SKM-1 treated with dmso at 0.1 percent for 144 hours (cell line): ENCODE measurements around the gene MYD88.
"Not testable (repeated sequence)": the region's sequence is repeated elsewhere in the genome, so short reads cannot be mapped to it uniquely, and the experiment has no call there.

ENCODE experiments used
- DNase-seq: peaks from one replicate; lab custom pipeline; 2025; ENCODE audit not compliant: unreplicated experiment; lab: John Stamatoyannopoulos, UW

MYD88 gene

GRCh38 chr3:38141173-38141951 lies 2.9 kb downstream of the MYD88 start:
- no peak for DNase-seq

DNA sequence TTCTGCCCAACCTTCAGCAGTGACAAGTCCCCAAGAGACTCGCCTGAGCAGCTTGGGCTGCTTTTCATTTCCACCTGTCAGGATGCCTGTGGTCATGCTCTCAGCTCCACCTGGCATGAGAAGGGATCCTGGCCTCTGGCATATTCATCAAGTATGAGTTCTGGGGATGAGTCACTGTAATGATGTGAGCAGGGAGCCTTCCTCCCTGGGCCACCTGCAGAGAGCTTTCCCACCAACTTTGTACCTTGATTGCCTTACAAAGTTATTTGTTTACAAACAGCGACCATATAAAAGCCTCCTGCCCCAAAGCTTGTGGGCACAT lies 3.5 kb downstream of the MYD88 start:
- no peak for DNase-seq

GRCh38 chr3:38142959-38143358 lies 4.5 kb downstream of the MYD88 start:
- no peak for DNase-seq

DNA sequence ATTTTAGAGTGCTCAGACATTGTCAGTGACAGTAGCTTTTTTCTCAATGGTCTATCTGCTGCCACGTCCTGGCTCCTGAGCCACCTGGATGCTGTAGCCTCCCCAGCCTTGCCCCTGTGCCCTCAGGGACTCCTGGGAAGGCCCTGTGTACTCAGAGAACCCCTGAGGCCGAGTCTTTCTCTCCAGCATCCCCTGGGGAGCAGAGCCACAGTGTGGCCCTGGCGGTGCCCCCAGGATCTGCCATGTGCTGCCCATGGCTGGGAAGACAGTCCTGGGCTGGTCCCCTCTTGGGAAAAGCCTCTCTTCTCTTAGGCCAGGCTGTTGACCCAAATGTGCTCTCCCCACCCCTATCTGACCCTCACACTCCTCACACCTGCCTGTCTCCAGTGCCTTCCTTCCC lies 5.0 kb downstream of the MYD88 start:
- no peak for DNase-seq

DNA sequence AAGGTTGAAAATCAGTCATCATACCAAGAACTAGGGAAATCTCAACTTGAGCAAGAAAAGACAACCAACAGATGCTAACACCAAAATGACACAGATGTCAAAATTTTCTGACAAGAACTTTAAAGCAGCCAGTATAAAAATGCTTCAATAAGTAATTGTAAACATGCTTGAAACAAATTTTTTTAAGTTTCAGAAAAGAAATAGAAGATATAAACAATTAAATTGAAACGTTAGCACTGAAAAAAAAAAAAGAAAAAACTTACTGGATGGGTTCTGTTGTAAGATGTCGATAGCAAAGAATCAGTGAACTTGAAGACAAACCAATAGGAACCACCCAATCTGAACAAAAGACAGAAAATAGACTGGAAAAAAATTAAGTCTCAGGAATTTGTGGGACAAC lies 8.0 kb downstream of the MYD88 start:
- no peak for DNase-seq

DNA sequence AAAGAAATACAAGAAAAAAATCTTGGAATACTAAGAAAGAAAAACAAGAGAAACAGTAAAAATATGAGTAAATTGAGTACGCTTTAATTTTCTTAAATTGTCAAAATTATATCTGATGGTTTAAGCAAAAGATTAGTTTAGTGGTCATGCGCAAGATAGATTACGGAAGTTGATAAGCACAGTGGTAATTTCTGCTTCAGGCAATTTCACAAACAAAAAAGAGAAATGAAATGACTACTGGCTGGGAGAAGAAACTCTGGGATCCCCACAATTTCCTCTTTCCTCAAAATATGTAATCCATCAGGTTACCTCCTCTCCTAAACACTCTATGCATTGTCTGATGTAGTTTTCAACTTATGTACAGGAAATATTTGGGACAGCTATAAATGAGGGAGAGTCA lies 9.0 kb downstream of the MYD88 start:
- DNase-seq = peak; percentile 83

DNA sequence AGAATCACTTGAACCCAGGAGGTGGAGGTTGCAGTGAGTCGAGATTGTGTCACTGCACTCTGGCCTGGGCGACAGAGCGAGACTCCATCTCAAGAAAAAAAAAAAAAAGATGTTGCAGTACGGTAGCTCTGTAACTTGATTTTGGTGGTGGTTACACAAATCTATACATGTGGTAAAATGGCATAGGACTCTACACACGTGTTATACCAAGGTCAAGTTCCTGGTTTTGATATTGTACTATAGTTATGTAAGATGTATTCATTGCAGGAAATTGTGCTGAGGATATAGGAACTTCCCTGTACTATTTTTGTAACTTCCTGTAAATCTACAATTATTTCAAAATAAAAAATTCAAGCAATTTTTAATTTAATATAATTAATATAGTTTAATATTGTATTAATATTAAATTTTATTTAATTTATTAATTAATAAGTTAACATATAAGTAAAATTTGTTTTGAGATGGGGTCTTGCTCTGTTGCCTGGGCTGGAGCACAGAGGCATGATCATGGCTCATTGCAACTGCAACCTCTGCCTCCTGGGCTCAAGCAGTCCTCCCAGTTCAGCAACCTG lies 9.9 kb downstream of the MYD88 start:
- DNase-seq = peak; percentile 94

- peak; percentile 78 for DNase-seq
Observed at GRCh38 chr3:38149708-38150107, 11.2 kb downstream of the MYD88 start.

- DNase-seq = no peak
Observed at GRCh38 chr3:38150780-38151528, 12.5 kb downstream of the MYD88 start.

DNA sequence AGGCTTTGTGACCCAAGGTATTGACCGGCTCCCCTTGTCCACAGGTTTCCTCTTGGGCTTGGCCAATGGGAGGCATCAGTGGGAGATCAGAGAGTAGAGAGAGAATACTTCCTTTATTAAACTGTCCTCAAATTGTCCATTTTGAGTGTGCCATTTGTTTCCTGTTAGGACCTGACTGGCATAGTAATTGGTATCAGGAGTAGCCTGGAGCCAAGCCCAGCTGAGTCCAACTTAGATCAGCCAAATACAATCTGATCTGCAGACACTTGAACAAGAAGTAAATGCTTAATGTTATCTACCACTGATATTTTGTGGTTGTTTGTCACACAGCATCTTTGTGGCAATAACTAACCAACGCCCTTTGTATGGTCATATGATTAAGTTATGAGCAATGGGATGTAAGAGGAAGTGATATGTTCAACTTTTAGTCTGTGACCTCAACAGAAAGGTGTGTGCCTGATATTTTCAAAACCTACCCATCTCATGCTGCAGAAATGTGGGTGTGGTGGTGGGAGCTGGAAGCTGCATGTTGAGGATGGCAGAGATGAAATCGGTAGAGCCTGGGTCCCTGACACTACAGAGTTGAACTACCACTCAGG lies 13.3 kb downstream of the MYD88 start:
- peak; percentile 31 for DNase-seq

DNA sequence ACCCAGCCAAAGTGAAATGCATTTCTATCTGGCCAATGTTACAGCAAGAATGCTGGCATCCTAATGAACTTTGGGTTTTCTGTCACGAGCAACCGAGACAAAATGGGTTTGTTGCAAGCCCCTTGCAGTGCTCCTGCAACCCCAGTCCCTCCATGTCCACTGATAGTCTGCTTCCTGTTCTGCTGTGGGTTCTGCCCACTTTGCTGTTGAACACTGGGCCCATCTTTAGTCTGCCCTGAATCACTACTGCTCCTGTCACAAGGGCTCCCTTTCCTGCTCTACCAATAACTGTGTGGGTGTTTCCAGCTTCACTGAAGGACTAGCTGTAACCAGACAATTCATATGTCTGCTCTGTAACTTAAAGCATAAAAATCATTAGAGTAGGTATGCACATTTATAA lies 14.1 kb downstream of the MYD88 start:
- no peak for DNase-seq

GRCh38 chr3:38153221-38153620 lies 14.8 kb downstream of the MYD88 start:
- DNase-seq = no peak

GRCh38 chr3:38154033-38154494 lies 15.6 kb downstream of the MYD88 start:
- DNase-seq = peak; percentile 16

- DNase-seq = no peak
Observed at GRCh38 chr3:38154625-38155255, 16.3 kb downstream of the MYD88 start.

DNA sequence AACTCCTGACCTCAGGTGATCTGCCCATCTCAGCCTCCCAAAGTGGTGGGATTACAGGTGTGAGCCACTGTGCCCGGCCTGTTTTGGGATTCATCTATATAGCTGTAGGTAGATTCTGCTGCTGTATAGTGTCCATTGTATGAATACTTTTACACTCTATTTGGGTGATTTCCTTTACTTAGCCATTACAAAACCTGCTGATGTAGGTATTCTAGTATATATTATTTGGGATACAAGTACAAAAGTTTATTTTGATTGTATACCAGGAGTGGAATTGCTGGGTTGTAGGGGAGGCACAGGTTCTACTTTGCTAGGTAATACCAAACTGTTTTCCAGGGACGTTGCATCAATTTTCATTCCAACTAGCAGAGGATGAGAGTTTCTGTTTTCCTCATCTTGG lies 17.4 kb downstream of the MYD88 start:
- no peak for DNase-seq

- DNase-seq = no peak
Observed at GRCh38 chr3:38157117-38157516, 18.7 kb downstream of the MYD88 start.

- DNase-seq = no peak
Observed at GRCh38 chr3:38157595-38157994, 19.1 kb downstream of the MYD88 start.

GRCh38 chr3:38158472-38158871 lies 20.0 kb downstream of the MYD88 start:
- DNase-seq = no peak

GRCh38 chr3:38160704-38161103 lies 22.2 kb downstream of the MYD88 start:
- DNase-seq = not testable (repeated sequence)

DNA sequence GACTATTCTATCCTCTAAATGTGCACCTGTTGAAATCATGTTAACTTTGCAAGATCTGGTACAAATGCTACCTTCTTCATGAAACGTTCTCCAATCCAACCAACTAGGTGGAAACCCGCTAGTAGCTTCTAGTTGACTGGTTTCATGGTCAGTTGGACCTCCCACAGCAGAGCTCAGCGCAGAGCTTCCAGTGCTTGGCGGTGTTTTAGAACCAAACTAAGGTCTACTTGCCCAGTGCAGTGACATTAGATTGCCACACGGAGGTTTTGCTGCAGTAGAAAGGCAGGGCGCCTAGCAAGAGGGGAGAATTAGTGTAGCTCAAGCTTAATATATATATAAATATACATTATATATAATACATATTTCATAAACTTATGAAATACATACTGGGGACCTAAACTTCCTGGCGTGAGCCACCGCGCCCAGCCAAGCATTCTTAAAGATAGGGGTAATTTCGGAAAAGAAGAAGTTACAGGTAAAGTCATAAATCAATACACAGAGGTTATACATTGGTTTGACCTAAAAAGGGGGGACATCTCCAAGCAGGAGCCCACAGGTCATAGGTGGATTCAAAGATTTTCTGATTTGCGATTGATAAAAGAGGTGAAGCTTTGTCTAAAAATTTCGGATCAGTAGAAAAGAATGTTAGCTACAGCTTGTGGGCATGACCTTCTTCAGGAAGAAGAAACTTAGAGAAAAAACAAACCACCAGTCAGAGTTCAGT lies 24.8 kb downstream of the MYD88 start:
- no peak for DNase-seq
